Rectal smooth muscle tissue (tissue), 1 donor: Measurements from ENCODE around the gene CLDN14.

Experiments
- H3K27ac ChIP-seq: one replicate; pipeline ENCODE4 v1.7.0; 2013; ENCODE audit warnings: low read depth, low read length, inconsistent platforms
- H3K27me3 ChIP-seq: one replicate; pipeline ENCODE4 v1.7.0; 2013; ENCODE audit warnings: low read length; ENCODE audit not compliant: control insufficient read depth, insufficient read depth
- H3K36me3 ChIP-seq: one replicate; pipeline ENCODE4 v1.7.0; 2013; ENCODE audit warnings: low read length; ENCODE audit not compliant: control insufficient read depth, insufficient read depth
- H3K4me1 ChIP-seq: one replicate; pipeline ENCODE4 v1.7.0; 2013; ENCODE audit warnings: low read length; ENCODE audit not compliant: control insufficient read depth, insufficient read depth
- H3K4me3 ChIP-seq: one replicate; pipeline ENCODE4 v1.7.0; 2013; ENCODE audit warnings: low read length
- H3K9ac ChIP-seq: one replicate; pipeline ENCODE4 v1.7.0; 2013; ENCODE audit warnings: low read length

CLDN14 gene

GRCh38 chr21:36491209-36491910 is 11.4 kb upstream of the CLDN14 start:
- no peak overlapping the region for H3K9ac ChIP-seq
- H3K4me3 ChIP-seq = no peak overlapping the region
- H3K4me1 ChIP-seq = no peaks in the 10 kb centered on the region
- H3K27me3 ChIP-seq = no peaks in the 10 kb centered on the region
- H3K36me3 ChIP-seq = no peaks in the 10 kb centered on the region
- no peak overlapping the region for H3K27ac ChIP-seq

- H3K36me3 ChIP-seq = no peaks in the 10 kb centered on the region
- H3K4me1 ChIP-seq = no peaks in the 10 kb centered on the region
- no peak overlapping the region for H3K4me3 ChIP-seq
- H3K27me3 ChIP-seq = no peaks in the 10 kb centered on the region
- H3K9ac ChIP-seq = no peak overlapping the region
- H3K27ac ChIP-seq = no peak overlapping the region
Measured at GRCh38 chr21:36489776-36490165, 9.8 kb upstream of the CLDN14 start.

- H3K9ac ChIP-seq = no peak overlapping the region
- no peak overlapping the region for H3K4me3 ChIP-seq
- H3K4me1 ChIP-seq = no peaks in the 10 kb centered on the region
- H3K36me3 ChIP-seq = no peaks in the 10 kb centered on the region
- H3K27ac ChIP-seq = no peak overlapping the region
- no peaks in the 10 kb centered on the region for H3K27me3 ChIP-seq
Measured at GRCh38 chr21:36489103-36489775, 9.3 kb upstream of the CLDN14 start.

GRCh38 chr21:36487641-36488307 is 7.9 kb upstream of the CLDN14 start:
- no peak overlapping the region for H3K27ac ChIP-seq
- no peaks in the 10 kb centered on the region for H3K27me3 ChIP-seq
- H3K4me1 ChIP-seq = no peaks in the 10 kb centered on the region

GRCh38 chr21:36486246-36486645 is 6.3 kb upstream of the CLDN14 start:
- H3K36me3 ChIP-seq = no peaks in the 10 kb centered on the region
- no peaks in the 10 kb centered on the region for H3K27me3 ChIP-seq
- no peak overlapping the region for H3K4me3 ChIP-seq
- H3K9ac ChIP-seq = no peak overlapping the region
- no peak overlapping the region for H3K27ac ChIP-seq
- H3K4me1 ChIP-seq = no peaks in the 10 kb centered on the region

More at GRCh38 chr21:36487641-36488307, 7.9 kb upstream of the CLDN14 start:
- Histone ChIP-seq H3K9ac (no peak overlapping the region), H3K36me3 (no peaks in the 10 kb centered on the region), H3K4me3 (no peak overlapping the region)

GRCh38 chr21:36485476-36485875 is 5.6 kb upstream of the CLDN14 start:
- no peaks in the 10 kb centered on the region for H3K36me3 ChIP-seq
- H3K27ac ChIP-seq = no peak overlapping the region
- H3K27me3 ChIP-seq = no peaks in the 10 kb centered on the region
- H3K4me1 ChIP-seq = no peaks in the 10 kb centered on the region
- no peak overlapping the region for H3K4me3 ChIP-seq
- no peak overlapping the region for H3K9ac ChIP-seq

GRCh38 chr21:36483095-36483494 is 3.2 kb upstream of the CLDN14 start:
- Histone ChIP-seq H3K9ac (no peak overlapping the region), H3K36me3 (no peaks in the 10 kb centered on the region), H3K27ac (no peak overlapping the region), H3K4me1 (no peaks in the 10 kb centered on the region), H3K27me3 (no peaks in the 10 kb centered on the region), H3K4me3 (no peak overlapping the region)

GRCh38 chr21:36482673-36483072 is 2.8 kb upstream of the CLDN14 start:
- Histone ChIP-seq H3K27me3 (no peaks in the 10 kb centered on the region), H3K36me3 (no peaks in the 10 kb centered on the region), H3K4me1 (no peaks in the 10 kb centered on the region), H3K4me3 (no peak overlapping the region), H3K9ac (no peak overlapping the region), H3K27ac (no peak overlapping the region)

GRCh38 chr21:36482181-36482580 is 2.3 kb upstream of the CLDN14 start:
- H3K36me3 ChIP-seq = no peaks in the 10 kb centered on the region
- H3K27ac ChIP-seq = no peak overlapping the region
- H3K9ac ChIP-seq = no peak overlapping the region
- no peaks in the 10 kb centered on the region for H3K27me3 ChIP-seq
- H3K4me3 ChIP-seq = no peak overlapping the region
- H3K4me1 ChIP-seq = no peaks in the 10 kb centered on the region

- H3K27ac ChIP-seq = no peak overlapping the region
Measured at GRCh38 chr21:36481639-36482038, 1.7 kb upstream of the CLDN14 start.

GRCh38 chr21:36480618-36481017 is 696 bp upstream of the CLDN14 start:
- H3K4me1 ChIP-seq = no peaks in the 10 kb centered on the region
- no peak overlapping the region for H3K4me3 ChIP-seq
- H3K27me3 ChIP-seq = no peaks in the 10 kb centered on the region
- H3K27ac ChIP-seq = no peak overlapping the region
- no peaks in the 10 kb centered on the region for H3K36me3 ChIP-seq
- no peak overlapping the region for H3K9ac ChIP-seq

More at GRCh38 chr21:36481639-36482038, 1.7 kb upstream of the CLDN14 start:
- H3K9ac ChIP-seq = no peak overlapping the region
- H3K27me3 ChIP-seq = no peaks in the 10 kb centered on the region
- H3K4me1 ChIP-seq = no peaks in the 10 kb centered on the region
- no peaks in the 10 kb centered on the region for H3K36me3 ChIP-seq
- H3K4me3 ChIP-seq = no peak overlapping the region

- Histone ChIP-seq H3K9ac (no peak overlapping the region), H3K4me1 (no peaks in the 10 kb centered on the region), H3K36me3 (no peaks in the 10 kb centered on the region), H3K27ac (no peak overlapping the region), H3K4me3 (no peak overlapping the region), H3K27me3 (no peaks in the 10 kb centered on the region)
Measured at GRCh38 chr21:36478941-36479340, 981 bp downstream of the CLDN14 start.
